ENCODE measurements around the gene C1orf210.
A peak's percentile ranks its signal among the peaks of the same experiment; 100 is the strongest.

Gene C1orf210

GRCh38 chr1:43246466-43247213, 38.7 kb downstream of the C1orf210 start:
- DNase-seq: no peak

GRCh38 chr1:43243299-43243698, 42.1 kb downstream of the C1orf210 start:
- no peak for DNase-seq

- DNase-seq: no peak
Observed at GRCh38 chr1:43241413-43241836, 44.0 kb downstream of the C1orf210 start.

GRCh38 chr1:43239484-43239883, 45.9 kb downstream of the C1orf210 start:
- peak; percentile 14 for DNase-seq

GRCh38 chr1:43238991-43239469, 46.4 kb downstream of the C1orf210 start:
- no peak for DNase-seq

GRCh38 chr1:43238085-43238484, 47.3 kb downstream of the C1orf210 start:
- no peak for DNase-seq

GRCh38 chr1:43237121-43237520, 48.3 kb downstream of the C1orf210 start:
- no peak for DNase-seq

GRCh38 chr1:43235451-43236121, 49.8 kb downstream of the C1orf210 start:
- DNase-seq: no peak

GRCh38 chr1:43235040-43235439, 50.3 kb downstream of the C1orf210 start:
- DNase-seq: no peak

- no peak for DNase-seq
Observed at GRCh38 chr1:43234267-43234666, 51.1 kb downstream of the C1orf210 start.

- no peak for DNase-seq
Observed at GRCh38 chr1:43233631-43234030, 51.8 kb downstream of the C1orf210 start.

- no peak for DNase-seq
Observed at GRCh38 chr1:43232482-43232881, 52.9 kb downstream of the C1orf210 start.

- DNase-seq: no peak
Observed at GRCh38 chr1:43232074-43232473, 53.3 kb downstream of the C1orf210 start.
